Measurements from ENCODE around the gene EFNA4. TPM values are rescaled to one million over a fixed set of nuclear protein-coding genes. Genes with fewer than 3 reads are reported as not detected.

Gene EFNA4
- total and polyA plus RNA-seq, 9 of the 15 experiments (the other 6 are each of a cell fraction or from before 2014, with no cell fraction given) = 0.68 to 7.4 (median 6.1) TPM

- TF ChIP-seq MGA (IDR thresholded peaks at IDR 0.05) (peak; percentile 57; the same call in 1 of the 2 replicates), ZNF174 (CRISPR knock-in tag; IDR thresholded peaks at IDR 0.05) (no peak), RFX1 (IDR thresholded peaks at IDR 0.05) (peak; percentile 97), SMARCA4 (IDR thresholded peaks at IDR 0.05) (0 out of 2 replicates have a peak, but pooled peaks have one; percentile 17), HMBOX1 (IDR thresholded peaks at IDR 0.05) (0 out of 2 replicates have a peak, but pooled peaks have one; percentile 14), CCAR2 (IDR thresholded peaks at IDR 0.05; ENCODE audit: low read depth, low read length) (no peak), FOXA3 (CRISPR knock-in tag; conservative IDR thresholded peaks at IDR 0.05 in 1 of 2, IDR thresholded peaks at IDR 0.05 in 1 of 2) (no peak; a peak in 2 of 4 replicates), E2F6 (IDR thresholded peaks at IDR 0.05; ENCODE audit: borderline replicate concordance in 1 of 2, extremely low read depth in 1 of 2, insufficient read depth in 1 of 2, insufficient read length in 1 of 2, low read depth in 1 of 2, low read length in 1 of 2, poor library complexity in 1 of 2, severe bottlenecking in 1 of 2) (peak; percentile 69 to 87), ZC3H4 (CRISPR knock-in tag; IDR thresholded peaks at IDR 0.05; ENCODE audit: borderline replicate concordance) (no peak), CBFA2T2 (conservative IDR thresholded peaks at IDR 0.05) (no peak), SETDB1 (IDR thresholded peaks at IDR 0.05; ENCODE audit: low read length) (no peak), CTBP1 (IDR thresholded peaks at IDR 0.05; ENCODE audit: borderline replicate concordance) (peak; percentile 94), SOX6 (IDR thresholded peaks at IDR 0.05) (peak; percentile 42), EP300 (IDR thresholded peaks at IDR 0.05; ENCODE audit: low read length) (peak; percentile 37; the same call in 1 of the 2 replicates)
Measured at GRCh38 chr1:155070721-155071569, 7.4 kb downstream of the EFNA4 start (continued).

All from K562 (cell line).